ENCODE measurements around the gene SNX11.

Gene SNX11

DNA sequence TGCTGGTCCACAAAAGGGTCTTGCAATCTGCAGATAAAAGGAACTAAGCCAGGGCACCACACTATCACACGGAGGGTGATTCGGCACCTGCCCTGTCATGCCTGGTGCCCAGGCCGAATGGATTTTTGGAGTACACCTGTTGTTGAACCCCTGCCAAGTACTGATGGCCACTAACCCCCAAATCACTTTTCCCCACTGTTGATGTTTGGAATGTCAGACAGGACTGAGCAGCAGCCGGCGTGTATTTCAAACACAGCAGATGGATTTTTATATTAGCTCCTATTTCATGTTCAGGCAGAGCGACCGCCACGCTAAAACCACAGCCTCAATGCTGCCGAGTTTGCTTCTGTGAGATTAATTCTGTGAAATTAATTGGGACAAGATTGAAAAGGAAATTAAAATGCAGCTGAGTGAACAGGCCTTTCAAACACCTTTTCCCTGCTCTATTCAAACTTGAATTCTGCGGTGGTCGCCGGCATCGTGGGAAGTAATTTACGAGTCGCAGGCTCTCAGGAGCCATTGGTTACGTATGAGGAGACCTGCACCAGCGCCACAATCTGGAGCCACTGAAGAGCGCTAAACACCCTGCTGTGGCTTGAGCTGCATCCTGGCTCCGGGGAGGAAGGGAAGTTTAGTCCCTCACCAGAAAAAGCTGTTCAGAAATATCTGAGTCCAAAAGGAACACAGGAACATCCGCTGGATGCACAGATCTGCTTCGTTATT lies 48.5 kb downstream of the SNX11 start:
- Histone ChIP-seq H3K9me3 (ENCODE audit: control insufficient read depth, insufficient read depth, low read length) (no peaks in the 10 kb centered on the region), H3K4me3 (ENCODE audit: low read depth, low read length) (no peak overlapping the region), H3K9ac (ENCODE audit: low read depth, low read length) (no peak overlapping the region), H3K4me1 (ENCODE audit: control insufficient read depth, insufficient read depth, low read length) (peaks cover 25% of the 10 kb centered on the region), H3K27me3 (ENCODE audit: control insufficient read depth, insufficient read depth, low read length) (peaks cover 2% of the 10 kb centered on the region), H3K36me3 (ENCODE audit: control insufficient read depth, insufficient read depth, low read length) (no peaks in the 10 kb centered on the region)

DNA sequence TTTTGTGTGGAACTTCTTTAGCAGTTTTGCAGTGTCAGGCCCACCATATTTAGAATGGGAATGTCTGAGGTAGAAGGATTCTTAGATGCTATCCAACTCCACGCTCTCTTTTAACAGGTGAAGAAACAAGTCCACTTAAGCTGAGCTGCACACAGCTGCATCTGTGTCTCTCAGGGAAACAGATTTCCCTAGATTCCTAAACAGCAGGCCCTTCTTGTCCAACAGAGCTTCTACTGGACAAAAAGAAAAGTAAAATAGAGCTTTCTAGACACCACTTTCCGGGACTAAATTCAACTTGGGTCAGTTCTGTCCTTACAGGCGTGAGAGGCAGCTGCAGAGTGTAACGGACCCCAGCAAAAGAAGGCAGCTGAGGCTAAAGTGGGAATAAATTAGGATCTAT lies 51.7 kb downstream of the SNX11 start:
- H3K9ac ChIP-seq (ENCODE audit: low read depth, low read length), result no peak overlapping the region

DNA sequence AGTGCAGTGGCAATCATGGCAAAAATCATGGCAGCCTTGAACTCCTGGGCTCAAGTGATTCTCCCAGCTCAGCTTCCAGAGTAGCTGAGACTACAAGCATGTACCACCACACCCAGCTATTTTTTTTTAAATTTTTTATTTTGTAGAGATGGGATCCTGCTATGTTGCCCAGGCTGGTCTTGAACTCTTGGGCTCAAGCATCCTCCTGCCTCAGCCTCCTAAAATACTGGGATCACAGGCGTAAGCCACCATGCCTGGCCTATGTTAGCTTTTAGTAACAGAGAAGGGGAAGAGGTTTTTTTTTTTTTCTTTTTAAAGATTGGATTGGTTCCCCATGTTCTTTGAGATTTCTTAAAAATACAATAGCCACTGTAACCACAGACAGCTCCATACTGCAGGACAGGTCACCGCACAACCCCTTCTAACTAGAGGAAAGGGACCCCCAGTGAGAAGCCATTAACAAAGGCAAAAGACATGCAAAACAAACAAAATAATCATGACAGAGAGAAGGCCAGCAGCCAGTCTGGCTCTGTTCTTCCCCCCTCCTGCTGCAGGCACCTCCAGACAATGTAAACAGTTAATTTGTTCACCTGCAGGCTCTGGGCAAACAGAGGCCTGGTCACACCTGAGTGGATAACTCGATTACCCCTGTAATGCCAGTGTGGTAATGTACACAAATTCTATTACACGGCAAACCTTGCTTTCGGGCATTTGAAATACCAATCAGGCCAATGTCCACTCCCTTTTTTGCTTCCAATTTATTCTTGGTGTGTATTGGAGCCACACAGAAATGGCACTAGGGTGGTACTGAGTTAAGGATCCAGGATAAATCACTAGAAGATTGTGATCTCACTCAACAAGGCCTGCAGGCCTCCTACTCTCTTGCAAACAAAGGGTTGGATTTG lies 52.9 kb downstream of the SNX11 start:
- Histone ChIP-seq H3K9me3 (ENCODE audit: control insufficient read depth, insufficient read depth, low read length) (no peaks in the 10 kb centered on the region), H3K36me3 (ENCODE audit: control insufficient read depth, insufficient read depth, low read length) (no peaks in the 10 kb centered on the region), H3K4me3 (ENCODE audit: low read depth, low read length) (no peak overlapping the region), H3K4me1 (ENCODE audit: control insufficient read depth, insufficient read depth, low read length) (peaks cover 39% of the 10 kb centered on the region), H3K9ac (ENCODE audit: low read depth, low read length) (no peak overlapping the region), H3K27me3 (ENCODE audit: control insufficient read depth, insufficient read depth, low read length) (peaks cover 2% of the 10 kb centered on the region)

More for the DNA sequence above, 51.7 kb downstream of the SNX11 start:
- peaks cover 39% of the 10 kb centered on the region for H3K4me1 ChIP-seq (ENCODE audit: control insufficient read depth, insufficient read depth, low read length)
- H3K4me3 ChIP-seq (ENCODE audit: low read depth, low read length), result no peak overlapping the region
- no peaks in the 10 kb centered on the region for H3K9me3 ChIP-seq (ENCODE audit: control insufficient read depth, insufficient read depth, low read length)
- H3K36me3 ChIP-seq (ENCODE audit: control insufficient read depth, insufficient read depth, low read length), result no peaks in the 10 kb centered on the region
- peaks cover 2% of the 10 kb centered on the region for H3K27me3 ChIP-seq (ENCODE audit: control insufficient read depth, insufficient read depth, low read length)

DNA sequence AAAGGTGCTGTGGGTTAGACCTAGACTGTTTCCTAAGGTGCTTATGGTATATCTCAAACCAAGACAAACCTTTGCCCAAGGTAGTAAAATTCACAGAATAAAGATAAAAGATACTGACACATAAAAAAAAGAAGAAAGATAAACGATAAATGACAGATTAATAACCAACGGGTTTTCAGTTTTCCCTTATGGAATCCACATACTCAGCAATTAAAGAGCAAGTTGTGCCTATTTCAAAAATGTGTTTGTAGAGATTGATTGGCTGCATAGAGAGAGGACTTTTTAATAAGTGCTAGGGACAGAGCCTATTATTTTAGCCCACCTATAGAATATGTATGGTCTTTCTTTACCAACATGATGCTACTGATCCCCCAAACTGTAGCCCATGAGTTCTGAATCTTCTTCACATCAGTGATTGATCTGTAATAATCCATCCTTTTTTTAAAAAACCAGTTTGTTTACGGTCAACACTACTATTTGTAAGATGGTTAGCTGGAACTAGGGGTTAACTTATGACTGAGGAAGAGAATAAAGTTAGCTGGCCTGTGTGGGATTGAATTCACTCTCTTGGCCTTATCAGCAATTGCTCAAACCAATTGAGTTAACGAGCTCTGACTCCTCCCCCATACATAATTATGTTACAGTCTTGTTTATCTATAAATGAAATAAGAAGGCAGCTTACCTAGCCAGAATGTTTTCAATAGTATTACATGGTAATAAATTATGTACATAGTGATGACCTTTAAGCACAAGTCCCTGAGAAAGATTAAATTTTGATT lies 53.8 kb downstream of the SNX11 start:
- Histone ChIP-seq H3K4me3 (ENCODE audit: low read depth, low read length) (no peak overlapping the region), H3K9me3 (ENCODE audit: control insufficient read depth, insufficient read depth, low read length) (no peaks in the 10 kb centered on the region), H3K4me1 (ENCODE audit: control insufficient read depth, insufficient read depth, low read length) (peaks cover 35% of the 10 kb centered on the region), H3K9ac (ENCODE audit: low read depth, low read length) (no peak overlapping the region), H3K27me3 (ENCODE audit: control insufficient read depth, insufficient read depth, low read length) (peaks cover 2% of the 10 kb centered on the region), H3K36me3 (ENCODE audit: control insufficient read depth, insufficient read depth, low read length) (no peaks in the 10 kb centered on the region)

DNA sequence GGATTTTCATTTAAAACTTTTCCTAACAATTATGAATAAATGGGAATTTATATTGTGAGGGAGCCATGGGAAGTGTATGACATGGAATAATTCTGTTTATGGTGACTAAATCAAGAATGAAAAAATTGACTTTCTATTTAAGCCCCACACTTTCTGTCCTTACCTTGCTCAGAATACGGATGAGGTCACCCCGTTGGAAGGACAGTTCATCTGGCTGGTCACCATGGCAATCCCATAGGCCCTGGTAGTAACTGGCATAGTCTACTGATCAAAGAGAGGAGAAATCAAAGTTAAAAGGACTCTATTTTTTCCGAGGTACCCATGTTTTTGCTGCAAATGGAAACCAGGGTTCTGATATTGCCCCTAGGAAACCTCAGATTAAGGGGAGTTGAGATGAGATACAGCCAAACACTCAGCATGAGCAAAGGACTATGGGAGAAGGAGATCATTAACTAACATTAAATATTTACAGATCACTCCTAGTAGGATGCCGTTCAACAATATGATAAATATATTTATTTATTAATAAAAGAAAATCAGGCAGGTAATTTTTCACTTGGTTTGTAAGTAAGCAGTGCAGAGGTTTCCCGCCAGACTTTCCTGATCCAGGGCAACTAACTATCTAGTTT lies 54.9 kb downstream of the SNX11 start:
- no peaks in the 10 kb centered on the region for H3K9me3 ChIP-seq (ENCODE audit: control insufficient read depth, insufficient read depth, low read length)
- H3K4me3 ChIP-seq (ENCODE audit: low read depth, low read length), result no peak overlapping the region
- H3K27me3 ChIP-seq (ENCODE audit: control insufficient read depth, insufficient read depth, low read length), result peaks cover 2% of the 10 kb centered on the region
- H3K4me1 ChIP-seq (ENCODE audit: control insufficient read depth, insufficient read depth, low read length), result peaks cover 35% of the 10 kb centered on the region
- H3K9ac ChIP-seq (ENCODE audit: low read depth, low read length), result no peak overlapping the region
- H3K36me3 ChIP-seq (ENCODE audit: control insufficient read depth, insufficient read depth, low read length), result no peaks in the 10 kb centered on the region

DNA sequence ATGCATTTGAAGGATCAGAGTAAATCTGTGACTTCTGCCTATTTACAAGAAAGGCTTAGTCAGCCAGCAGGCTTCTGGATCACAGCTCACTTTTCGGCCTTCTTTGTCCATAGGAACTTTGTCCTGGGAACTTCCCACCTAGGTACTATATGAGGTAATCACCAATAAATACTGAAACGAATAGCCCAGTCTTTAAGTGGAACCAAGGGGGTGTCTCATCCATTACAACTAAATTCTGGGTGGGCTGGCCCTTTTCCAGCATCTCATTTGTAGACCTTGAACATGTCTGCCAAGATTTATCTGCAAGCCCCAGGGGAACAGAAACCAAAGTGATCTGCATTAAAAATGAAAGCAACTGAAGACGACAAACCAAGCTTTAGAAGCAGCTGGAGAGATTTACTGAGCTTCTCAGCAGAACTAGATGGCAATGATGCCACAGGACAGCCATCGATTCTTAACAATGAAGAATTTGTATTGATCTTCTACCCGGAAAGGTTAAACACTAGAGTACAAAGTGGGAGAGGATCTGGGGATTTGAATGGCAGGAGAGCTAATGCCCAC lies 55.5 kb downstream of the SNX11 start:
- no peaks in the 10 kb centered on the region for H3K36me3 ChIP-seq (ENCODE audit: control insufficient read depth, insufficient read depth, low read length)
- H3K9me3 ChIP-seq (ENCODE audit: control insufficient read depth, insufficient read depth, low read length), result no peaks in the 10 kb centered on the region
- H3K9ac ChIP-seq (ENCODE audit: low read depth, low read length), result no peak overlapping the region
- H3K4me1 ChIP-seq (ENCODE audit: control insufficient read depth, insufficient read depth, low read length), result peaks cover 35% of the 10 kb centered on the region
- H3K27me3 ChIP-seq (ENCODE audit: control insufficient read depth, insufficient read depth, low read length), result peaks cover 2% of the 10 kb centered on the region
- no peak overlapping the region for H3K4me3 ChIP-seq (ENCODE audit: low read depth, low read length)

DNA sequence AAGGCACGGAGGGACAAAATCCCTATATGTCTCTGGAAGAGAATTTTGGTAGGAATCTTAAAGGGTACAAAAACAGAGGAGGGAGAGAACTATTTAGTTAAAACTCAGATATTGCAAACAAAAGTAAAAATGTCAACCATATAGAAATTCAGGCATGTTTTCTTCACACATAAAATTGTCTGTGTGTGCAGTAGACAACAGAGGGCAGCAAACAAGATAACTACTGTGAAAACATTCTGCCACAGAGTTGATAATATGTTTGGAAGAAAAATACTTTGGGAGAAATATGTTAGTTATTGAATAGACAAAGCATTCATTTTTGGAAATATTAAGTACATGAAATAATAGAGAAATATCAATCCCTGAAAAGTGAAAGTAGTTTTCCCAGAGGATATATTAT lies 56.2 kb downstream of the SNX11 start:
- H3K9me3 ChIP-seq (ENCODE audit: control insufficient read depth, insufficient read depth, low read length), result no peaks in the 10 kb centered on the region
- H3K4me1 ChIP-seq (ENCODE audit: control insufficient read depth, insufficient read depth, low read length), result peaks cover 35% of the 10 kb centered on the region
- H3K9ac ChIP-seq (ENCODE audit: low read depth, low read length), result no peak overlapping the region
- no peak overlapping the region for H3K4me3 ChIP-seq (ENCODE audit: low read depth, low read length)
- no peaks in the 10 kb centered on the region for H3K36me3 ChIP-seq (ENCODE audit: control insufficient read depth, insufficient read depth, low read length)
- H3K27me3 ChIP-seq (ENCODE audit: control insufficient read depth, insufficient read depth, low read length), result peaks cover 2% of the 10 kb centered on the region

DNA sequence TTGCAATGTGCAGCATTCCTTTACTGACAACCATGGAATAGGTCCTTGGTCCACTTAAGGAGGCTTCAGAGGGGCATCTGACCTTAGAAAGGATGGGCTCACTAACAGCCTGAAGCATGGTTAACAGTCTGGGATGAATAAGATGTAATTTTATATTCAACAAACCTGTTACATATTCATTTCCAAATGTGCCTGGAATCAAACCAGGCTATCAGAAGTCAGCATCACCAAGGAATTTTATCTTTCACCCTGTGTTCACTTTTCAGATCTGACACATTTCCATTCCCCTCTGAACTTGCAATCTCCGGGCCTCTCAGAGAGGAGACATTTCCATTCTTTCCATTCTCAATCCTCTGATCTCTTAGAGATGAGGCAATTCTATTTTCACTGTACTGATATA lies 62.4 kb downstream of the SNX11 start:
- no peak overlapping the region for H3K4me3 ChIP-seq (ENCODE audit: low read depth, low read length)
- H3K9ac ChIP-seq (ENCODE audit: low read depth, low read length), result no peak overlapping the region
- no peaks in the 10 kb centered on the region for H3K9me3 ChIP-seq (ENCODE audit: control insufficient read depth, insufficient read depth, low read length)
- H3K27me3 ChIP-seq (ENCODE audit: control insufficient read depth, insufficient read depth, low read length), result peaks cover 3% of the 10 kb centered on the region
- no peaks in the 10 kb centered on the region for H3K4me1 ChIP-seq (ENCODE audit: control insufficient read depth, insufficient read depth, low read length)
- H3K36me3 ChIP-seq (ENCODE audit: control insufficient read depth, insufficient read depth, low read length), result no peaks in the 10 kb centered on the region

Data from iPS-15b (cell line).